HCT116 (cell line): ENCODE results near the gene RHBDF1. TPM values are rescaled to one million over a fixed set of nuclear protein-coding genes. Genes with fewer than 3 reads are reported as not detected.

Experiments used
- ATAC-seq: fragments of 200-7000 bp; cut with Tn5 transposase; 2 replicates; pipeline ENCODE4 v1.9.1; 2020; ENCODE audit warnings: mild to moderate bottlenecking, moderate library complexity
- BruUV-seq: library from RNA; stranded (reverse); fragments of 400-500 nt; replicated peaks from 2 replicates; lab custom pipeline; 2021; lab: Mats Ljungman, UMichigan
- CTCF ChIA-PET: fragments of 300-600 bp; sonication (Branson Sonifier 250); formaldehyde crosslinking; loops from one replicate; lab custom pipeline; 2021; ENCODE audit warnings: antibody characterized with exemption; lab: Charles Lee
- POLR2A ChIA-PET: fragments of 300-600, 350-600 bp; sonication (Branson Sonifier 250); formaldehyde crosslinking; loops from one replicate; lab custom pipeline; 2021; ENCODE audit warnings: antibody characterized with exemption; lab: Charles Lee
- RAD21 ChIA-PET, 2 experiments: fragments of 300-600 bp; sonication (Branson Sonifier 250); formaldehyde crosslinking; loops; one replicate each; lab custom pipeline; 2023; ENCODE audit warnings: low total read pairs in 2 of 2; ENCODE audit not compliant: uncharacterized antibody in 2 of 2, unreplicated experiment in 2 of 2, low non-redundant PET in 1 of 2; lab: Charles Lee
- DNase-seq: peaks from one replicate; pipeline ENCODE4 v3.0.0-alpha.2; 2010; ENCODE audit warnings: low read depth, low spot score
- H2AFZ ChIP-seq: fragments of 200-600 bp; shearing (Covaris generic), sonication (generic); 2 replicates; pipeline ENCODE4 v1.6.1; 2017; ENCODE audit warnings: low read depth, mixed run types, mixed read lengths, antibody characterized with exemption, low read length; ENCODE audit not compliant: poor library complexity, severe bottlenecking
- H3K27ac ChIP-seq: 2 replicates; pipeline ENCODE4 v1.5.1; 2012; ENCODE audit warnings: low read depth, low read length
- H3K27me3 ChIP-seq: fragments of 200-600 bp; sonication (generic); 2 replicates; pipeline ENCODE4 v1.6.1; 2016; ENCODE audit warnings: mixed run types, low read length, mixed read lengths; ENCODE audit not compliant: insufficient read depth
- H3K36me3 ChIP-seq, 2 experiments: fragments of 200-500 bp in 1 of 2; fragments of 200-600 bp in 1 of 2; sonication (Bioruptor generic) in 1 of 2; sonication (generic) in 1 of 2; 2 replicates each; pipeline versions ENCODE4 v1.5.1 to v1.6.1; 2014 to 2016; ENCODE audit warnings: low read length in 2 of 2, inconsistent platforms in 1 of 2, mixed read lengths in 1 of 2, mixed run types in 1 of 2; ENCODE audit not compliant: insufficient read depth in 2 of 2, control insufficient read depth in 1 of 2
- H3K4me1 ChIP-seq, 2 experiments: fragments of 200-600 bp in 1 of 2; sonication (generic) in 1 of 2; 2 replicates each; pipeline versions ENCODE4 v1.5.1 to v1.6.1; 2012 to 2017; ENCODE audit warnings: low read length in 2 of 2, inconsistent platforms in 1 of 2, mild to moderate bottlenecking in 1 of 2, mixed read lengths in 1 of 2, mixed run types in 1 of 2, moderate library complexity in 1 of 2; ENCODE audit not compliant: insufficient read depth in 2 of 2, control insufficient read depth in 1 of 2
- H3K4me2 ChIP-seq: fragments of 200-600 bp; sonication (generic); 2 replicates; pipeline ENCODE4 v1.6.1; 2017; ENCODE audit warnings: mixed run types, low read length, mixed read lengths
- H3K4me3 ChIP-seq, 2 experiments: fragments of 200-600 bp in 1 of 2; sonication (generic) in 1 of 2; replicated peaks in 1 of 2; 2 replicates each; pipeline ENCODE4 v1.5.1; 2011 to 2016; ENCODE audit warnings: low read length in 2 of 2, control low read depth in 1 of 2, low read depth in 1 of 2, mild to moderate bottlenecking in 1 of 2, mixed read lengths in 1 of 2, mixed run types in 1 of 2
- H3K79me2 ChIP-seq: fragments of 200-600 bp; sonication (generic); 2 replicates; pipeline ENCODE4 v1.6.1; 2017; ENCODE audit warnings: mild to moderate bottlenecking, mixed run types, low read length, moderate library complexity, mixed read lengths; ENCODE audit not compliant: insufficient read depth
- H3K9ac ChIP-seq: fragments of 200-600 bp; sonication (generic); 2 replicates; pipeline ENCODE4 v1.6.1; 2016; ENCODE audit warnings: low read length, mixed read lengths
- H3K9me2 ChIP-seq: fragments of 200-600 bp; sonication (generic), shearing (Covaris generic); 2 replicates; pipeline ENCODE4 v1.6.1; 2017; ENCODE audit warnings: mixed run types, mild to moderate bottlenecking, moderate library complexity; ENCODE audit not compliant: insufficient read depth
- H3K9me3 ChIP-seq, 2 experiments: fragments of 200-500 bp in 1 of 2; fragments of 200-600 bp in 1 of 2; sonication (Bioruptor generic) in 1 of 2; sonication (generic) in 1 of 2; 2 replicates each; pipeline ENCODE4 v1.6.1; 2014 to 2017; ENCODE audit warnings: low read length in 2 of 2, mixed read lengths in 2 of 2, inconsistent platforms in 1 of 2, low read depth in 1 of 2, mild to moderate bottlenecking in 1 of 2, mixed run types in 1 of 2, moderate library complexity in 1 of 2; ENCODE audit not compliant: control insufficient read depth in 1 of 2, insufficient read depth in 1 of 2
- H4K20me1 ChIP-seq: fragments of 200-600 bp; sonication (generic), shearing (Covaris generic); 2 replicates; pipeline ENCODE4 v1.6.1; 2017; ENCODE audit warnings: mixed run types, mild to moderate bottlenecking, moderate library complexity; ENCODE audit not compliant: insufficient read depth
- CEBPB ChIP-seq: IDR thresholded peaks from 2 replicates; pipeline ENCODE4 v1.6.1; 2012; ENCODE audit warnings: low read depth
- CTCF ChIP-seq, 3 experiments: fragments of 200-600 bp in 1 of 3; sonication (generic) in 1 of 3; IDR thresholded peaks in 2 of 3; conservative IDR thresholded peaks in 1 of 3; 2 replicates each; pipeline ENCODE4 v1.5.1; 2012 to 2017; ENCODE audit warnings: low read depth in 2 of 3, low read length in 2 of 3, antibody characterized with exemption in 1 of 3, borderline replicate concordance in 1 of 3, control low read depth in 1 of 3, mild to moderate bottlenecking in 1 of 3, mixed read lengths in 1 of 3, mixed run types in 1 of 3, moderate library complexity in 1 of 3; ENCODE audit not compliant: insufficient read depth in 1 of 3
- ELF1 ChIP-seq: IDR thresholded peaks from 2 replicates; pipeline ENCODE4 v1.6.1; 2012; ENCODE audit warnings: low read depth, borderline replicate concordance
- EZH2phosphoT487 ChIP-seq: fragments of 200-600 bp; IDR thresholded peaks from 2 replicates; pipeline ENCODE4 v1.6.1; 2018; ENCODE audit warnings: antibody characterized with exemption, borderline replicate concordance
- JUND ChIP-seq: IDR thresholded peaks from 2 replicates; pipeline ENCODE4 v1.6.1; 2012
- MAX ChIP-seq: IDR thresholded peaks from 2 replicates; pipeline ENCODE4 v1.6.1; 2012
- POLR2AphosphoS5 ChIP-seq: IDR thresholded peaks from 2 replicates; pipeline ENCODE4 v1.6.1; 2011; ENCODE audit warnings: mild to moderate bottlenecking, low read depth, low read length, moderate library complexity
- RAD21 ChIP-seq: IDR thresholded peaks from 2 replicates; pipeline ENCODE4 v1.6.1; 2012; ENCODE audit warnings: low read depth, mild to moderate bottlenecking
- SIN3A ChIP-seq: IDR thresholded peaks from 2 replicates; pipeline ENCODE4 v1.6.1; 2012; ENCODE audit warnings: low read depth
- YY1 ChIP-seq: IDR thresholded peaks from 2 replicates; pipeline ENCODE4 v1.6.1; 2011; ENCODE audit warnings: low read length, low read depth, moderate library complexity, mild to moderate bottlenecking; ENCODE audit not compliant: insufficient replicate concordance; ENCODE audit errors: extremely low read depth
- intact Hi-C: fragments of 100-400 bp; cut with micrococcal nuclease; formaldehyde crosslinking; loops from 2 replicates; pipeline ENCODE4 v1.10.0; 2022
- total RNA-seq: library from RNA; stranded (reverse); gene quantifications from one replicate; pipeline ENCODE4 v1.2.1, GENCODE V29; 2021; ENCODE audit not compliant: unreplicated experiment

Gene RHBDF1
- total RNA-seq, 1 experiment from 2014 or later, result 19.8 TPM

GRCh38 chr16:120756-121155 is 48.3 kb upstream of the RHBDF1 start:
- TF ChIP-seq POLR2AphosphoS5 (no peak), EZH2phosphoT487 (no peak), MAX (no peak), JUND (no peak), CEBPB (no peak), YY1 (no peak), ELF1 (no peak), RAD21 (no peak), CTCF (IDR thresholded peaks at IDR 0.05 in 2 of 3, conservative IDR thresholded peaks at IDR 0.05 in 1 of 3; ENCODE audit: borderline replicate concordance in 1 of 3, insufficient read depth in 1 of 3, low read depth in 2 of 3, low read length in 2 of 3) (no peak), SIN3A (no peak)
- H3K27me3 ChIP-seq, result no peaks in the 10 kb centered on the region
- ChIA-PET CTCF (no interaction called here), POLR2A (no interaction called here), RAD21 (no interaction called here)
- H3K4me1 ChIP-seq, result peaks cover 7 to 9% of the 10 kb centered on the region in 2 experiments; a peak in 3 of 4 replicates
- intact Hi-C loops, result no loop called here
- peaks cover 3% of the 10 kb centered on the region; the same call in 1 of the 2 replicates for H3K79me2 ChIP-seq
- no peaks in the 10 kb centered on the region for H3K9me2 ChIP-seq
- DNase-seq (no peak), ATAC-seq (no peak)
- no peak overlapping the region for H3K27ac ChIP-seq
- H3K9ac ChIP-seq, result no peak overlapping the region
- no peak overlapping the region for H2AFZ ChIP-seq
- H3K9me3 ChIP-seq, result no peaks in the 10 kb centered on the region
- H3K4me2 ChIP-seq, result no peak overlapping the region
- H4K20me1 ChIP-seq, result no peaks in the 10 kb centered on the region
- no peak overlapping the region for H3K4me3 ChIP-seq
- 0 out of 4 replicates have a peak, but pooled peaks cover 0 to 6% of the 10 kb centered on the region in 2 experiments for H3K36me3 ChIP-seq
- BruUV-seq, result no TSS peak
